Measurements from ENCODE around the gene TOP2A. TPM values are rescaled to one million over a fixed set of nuclear protein-coding genes. Genes with fewer than 3 reads are reported as not detected.
"Not testable (repeated sequence)": the region's sequence is repeated elsewhere in the genome, so short reads cannot be mapped to it uniquely, and the experiment has no call there.

Gene TOP2A
- total RNA-seq, 1 donor from 2014 or later = 32.4 TPM

DNA sequence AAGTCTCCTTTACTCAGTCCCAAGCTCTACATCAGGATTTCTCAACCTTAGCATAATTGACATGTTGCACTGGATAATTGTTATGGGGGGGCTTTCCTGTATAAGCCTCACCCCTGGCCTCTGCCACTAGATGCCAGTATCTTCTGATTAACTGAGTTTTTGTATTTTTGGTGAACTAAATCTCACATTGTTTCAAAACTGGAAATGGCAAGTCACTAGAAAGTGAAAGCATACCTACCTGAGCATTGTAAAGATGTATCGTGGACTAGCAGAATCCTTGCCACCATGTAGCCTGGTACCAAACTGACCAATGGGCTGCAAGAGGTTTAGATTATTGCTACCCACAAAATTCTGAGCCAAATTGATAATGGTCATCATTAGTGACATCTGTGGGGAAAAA is 15.0 kb downstream of the TOP2A start:
- Mint-ChIP-seq H3K9me3 (ENCODE audit: unreplicated experiment) (no peaks in the 10 kb centered on the region), H3K36me3 (ENCODE audit: unreplicated experiment) (no peaks in the 10 kb centered on the region), H3K4me3 (ENCODE audit: unreplicated experiment) (no peak overlapping the region), H3K4me1 (ENCODE audit: low read depth, unreplicated experiment) (no peaks in the 10 kb centered on the region), H3K27ac (ENCODE audit: unreplicated experiment) (no peak overlapping the region), H3K27me3 (ENCODE audit: unreplicated experiment) (peaks cover 2% of the 10 kb centered on the region)
- TF ChIP-seq, protein P1, sequence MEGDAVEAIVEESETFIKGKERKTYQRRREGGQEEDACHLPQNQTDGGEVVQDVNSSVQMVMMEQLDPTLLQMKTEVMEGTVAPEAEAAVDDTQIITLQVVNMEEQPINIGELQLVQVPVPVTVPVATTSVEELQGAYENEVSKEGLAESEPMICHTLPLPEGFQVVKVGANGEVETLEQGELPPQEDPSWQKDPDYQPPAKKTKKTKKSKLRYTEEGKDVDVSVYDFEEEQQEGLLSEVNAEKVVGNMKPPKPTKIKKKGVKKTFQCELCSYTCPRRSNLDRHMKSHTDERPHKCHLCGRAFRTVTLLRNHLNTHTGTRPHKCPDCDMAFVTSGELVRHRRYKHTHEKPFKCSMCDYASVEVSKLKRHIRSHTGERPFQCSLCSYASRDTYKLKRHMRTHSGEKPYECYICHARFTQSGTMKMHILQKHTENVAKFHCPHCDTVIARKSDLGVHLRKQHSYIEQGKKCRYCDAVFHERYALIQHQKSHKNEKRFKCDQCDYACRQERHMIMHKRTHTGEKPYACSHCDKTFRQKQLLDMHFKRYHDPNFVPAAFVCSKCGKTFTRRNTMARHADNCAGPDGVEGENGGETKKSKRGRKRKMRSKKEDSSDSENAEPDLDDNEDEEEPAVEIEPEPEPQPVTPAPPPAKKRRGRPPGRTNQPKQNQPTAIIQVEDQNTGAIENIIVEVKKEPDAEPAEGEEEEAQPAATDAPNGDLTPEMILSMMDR (IDR thresholded peaks at IDR 0.05; ENCODE audit: partially characterized antibody, unreplicated experiment) = no peak
- DNase-seq = no peak

DNA sequence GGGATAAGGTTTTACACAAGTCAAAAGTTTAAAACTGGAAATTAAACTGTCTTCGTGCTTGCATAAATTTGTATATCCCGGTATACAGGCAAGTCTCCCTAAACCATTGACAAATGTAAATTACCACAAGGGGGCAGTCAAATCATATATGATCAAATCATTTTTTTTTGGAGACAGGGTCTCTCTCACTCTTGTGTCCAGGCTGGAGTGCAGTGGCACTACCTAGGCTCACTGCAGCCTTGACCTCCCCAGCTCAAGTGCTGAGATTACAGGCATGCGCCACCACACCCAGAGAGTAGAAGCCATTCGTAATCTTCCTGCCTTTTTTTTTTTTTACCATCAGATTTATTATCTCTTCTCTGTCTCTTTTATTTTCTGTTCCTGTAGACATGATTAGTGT is 18.5 kb downstream of the TOP2A start:
- no peak overlapping the region for H3K27ac Mint-ChIP-seq (ENCODE audit: unreplicated experiment)
- H3K4me1 Mint-ChIP-seq (ENCODE audit: low read depth, unreplicated experiment) = no peaks in the 10 kb centered on the region
- no peak for DNase-seq
- no peaks in the 10 kb centered on the region for H3K9me3 Mint-ChIP-seq (ENCODE audit: unreplicated experiment)
- H3K27me3 Mint-ChIP-seq (ENCODE audit: unreplicated experiment) = peaks cover 2% of the 10 kb centered on the region
- no peaks in the 10 kb centered on the region for H3K36me3 Mint-ChIP-seq (ENCODE audit: unreplicated experiment)
- H3K4me3 Mint-ChIP-seq (ENCODE audit: unreplicated experiment) = no peak overlapping the region
- TF ChIP-seq, protein P1 (IDR thresholded peaks at IDR 0.05; ENCODE audit: partially characterized antibody, unreplicated experiment) = peak; percentile 73

- H3K4me3 Mint-ChIP-seq (ENCODE audit: unreplicated experiment); H3K27ac Mint-ChIP-seq (ENCODE audit: unreplicated experiment); H3K4me1 Mint-ChIP-seq (ENCODE audit: low read depth, unreplicated experiment); H3K9me3 Mint-ChIP-seq (ENCODE audit: unreplicated experiment); H3K27me3 Mint-ChIP-seq (ENCODE audit: unreplicated experiment); H3K36me3 Mint-ChIP-seq (ENCODE audit: unreplicated experiment); DNase-seq: not testable (repeated sequence)
These were observed 31.1 kb downstream of the TOP2A start for GRCh38 chr17:40386555-40386954.

DNA sequence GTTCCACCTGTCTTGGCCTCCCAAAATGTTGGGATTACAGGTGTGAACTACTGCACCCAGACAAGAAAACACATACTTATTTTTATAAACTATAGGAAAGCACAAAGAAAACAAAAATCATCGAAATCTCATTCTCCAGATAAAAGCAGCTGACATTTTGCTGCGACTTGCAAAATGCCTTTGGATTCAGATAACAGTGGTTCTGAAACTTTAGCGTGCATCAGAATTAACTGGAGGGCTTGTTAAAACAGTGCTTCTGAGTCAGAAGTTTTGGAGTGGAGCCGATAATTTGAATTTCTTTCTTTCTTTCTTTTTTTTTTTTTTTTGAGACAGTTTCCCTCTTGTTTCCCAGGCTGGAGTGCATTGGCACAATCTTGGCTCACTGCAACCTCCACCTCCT is 35.4 kb downstream of the TOP2A start:
- Mint-ChIP-seq H3K9me3 (ENCODE audit: unreplicated experiment) (no peaks in the 10 kb centered on the region), H3K4me1 (ENCODE audit: low read depth, unreplicated experiment) (no peaks in the 10 kb centered on the region), H3K36me3 (ENCODE audit: unreplicated experiment) (no peaks in the 10 kb centered on the region), H3K27ac (ENCODE audit: unreplicated experiment) (no peak overlapping the region), H3K27me3 (ENCODE audit: unreplicated experiment) (no peaks in the 10 kb centered on the region), H3K4me3 (ENCODE audit: unreplicated experiment) (no peak overlapping the region)
- no peak for DNase-seq
- TF ChIP-seq, protein P1 (IDR thresholded peaks at IDR 0.05; ENCODE audit: partially characterized antibody, unreplicated experiment) = no peak

DNA sequence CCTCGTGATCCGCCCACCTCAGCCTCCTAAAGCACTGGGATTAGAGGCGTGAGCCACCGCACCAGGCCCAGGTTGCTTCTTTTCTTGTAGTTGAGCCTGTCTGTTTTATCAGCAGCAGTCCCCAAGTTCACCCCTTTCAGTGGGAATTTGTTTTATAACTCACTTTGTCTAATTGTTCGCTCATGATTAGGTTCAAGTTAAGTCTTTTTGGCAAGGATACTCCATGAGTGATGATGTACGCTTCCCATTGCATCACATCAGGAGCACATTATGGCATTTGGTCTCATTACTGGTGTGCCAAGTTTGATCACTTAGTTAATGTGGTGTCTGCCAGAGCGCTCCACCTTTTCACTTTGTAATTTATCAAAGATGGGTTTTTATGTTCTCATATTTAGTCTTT is 38.7 kb downstream of the TOP2A start:
- Mint-ChIP-seq H3K27ac (ENCODE audit: unreplicated experiment) (no peak overlapping the region), H3K4me1 (ENCODE audit: low read depth, unreplicated experiment) (no peaks in the 10 kb centered on the region), H3K27me3 (ENCODE audit: unreplicated experiment) (peaks cover 2% of the 10 kb centered on the region), H3K9me3 (ENCODE audit: unreplicated experiment) (no peaks in the 10 kb centered on the region), H3K36me3 (ENCODE audit: unreplicated experiment) (no peaks in the 10 kb centered on the region), H3K4me3 (ENCODE audit: unreplicated experiment) (no peak overlapping the region)
- no peak for DNase-seq
- TF ChIP-seq, protein P1 (IDR thresholded peaks at IDR 0.05; ENCODE audit: partially characterized antibody, unreplicated experiment) = no peak

DNA sequence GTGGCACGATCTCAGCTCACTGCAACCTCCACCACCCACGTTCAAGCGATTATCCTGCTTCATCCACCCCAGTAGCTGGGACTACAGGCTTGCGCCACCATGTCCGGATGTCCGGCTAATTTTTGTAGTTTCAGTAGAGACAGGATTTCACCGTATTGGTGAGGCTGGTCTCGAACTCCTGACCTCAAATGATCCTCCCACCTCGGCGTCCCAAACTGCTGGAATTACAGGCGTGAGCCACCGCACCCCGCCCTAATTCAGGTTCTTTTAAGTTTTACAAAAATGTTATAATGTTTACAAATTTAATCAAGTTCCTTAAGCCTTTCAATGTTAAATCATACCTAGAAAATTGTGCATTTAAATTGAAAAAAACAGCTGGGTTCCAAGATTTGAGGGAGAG is 39.9 kb downstream of the TOP2A start:
- Mint-ChIP-seq H3K4me1 (ENCODE audit: low read depth, unreplicated experiment) (no peaks in the 10 kb centered on the region), H3K4me3 (ENCODE audit: unreplicated experiment) (no peak overlapping the region)

GRCh38 chr17:40376541-40376940 is 41.2 kb downstream of the TOP2A start:
- not testable (repeated sequence) for H3K27ac Mint-ChIP-seq (ENCODE audit: unreplicated experiment); H3K27me3 Mint-ChIP-seq (ENCODE audit: unreplicated experiment); H3K36me3 Mint-ChIP-seq (ENCODE audit: unreplicated experiment); H3K4me1 Mint-ChIP-seq (ENCODE audit: low read depth, unreplicated experiment); DNase-seq; H3K4me3 Mint-ChIP-seq (ENCODE audit: unreplicated experiment); H3K9me3 Mint-ChIP-seq (ENCODE audit: unreplicated experiment)

More for the DNA sequence above, 39.9 kb downstream of the TOP2A start:
- Mint-ChIP-seq H3K9me3 (ENCODE audit: unreplicated experiment) (no peaks in the 10 kb centered on the region), H3K27ac (ENCODE audit: unreplicated experiment) (no peak overlapping the region), H3K27me3 (ENCODE audit: unreplicated experiment) (peaks cover 2% of the 10 kb centered on the region), H3K36me3 (ENCODE audit: unreplicated experiment) (peaks cover 9% of the 10 kb centered on the region)
- TF ChIP-seq, protein P1 (IDR thresholded peaks at IDR 0.05; ENCODE audit: partially characterized antibody, unreplicated experiment) = no peak
- DNase-seq = no peak

- not testable (repeated sequence) for H3K27me3 Mint-ChIP-seq (ENCODE audit: unreplicated experiment); DNase-seq; H3K9me3 Mint-ChIP-seq (ENCODE audit: unreplicated experiment); H3K36me3 Mint-ChIP-seq (ENCODE audit: unreplicated experiment); H3K27ac Mint-ChIP-seq (ENCODE audit: unreplicated experiment); H3K4me3 Mint-ChIP-seq (ENCODE audit: unreplicated experiment); H3K4me1 Mint-ChIP-seq (ENCODE audit: low read depth, unreplicated experiment)
These were observed 41.9 kb downstream of the TOP2A start for GRCh38 chr17:40375786-40376185.
